Measurements from ENCODE around the gene DOCK1.

The DOCK1 gene

GRCh38 chr10:127278001-127278400 lies 372.8 kb downstream of the DOCK1 start:
- DNase-seq (ENCODE audit: low spot score): no peak
- TF ChIP-seq CTCF (IDR thresholded peaks at IDR 0.05; ENCODE audit: extremely low read depth, missing control alignments): no peak

- TF ChIP-seq CTCF (IDR thresholded peaks at IDR 0.05; ENCODE audit: extremely low read depth, missing control alignments): no peak
- no peak for DNase-seq (ENCODE audit: low spot score)
Measured at GRCh38 chr10:127279334-127279774, 374.1 kb downstream of the DOCK1 start.

- no peak for TF ChIP-seq CTCF (IDR thresholded peaks at IDR 0.05; ENCODE audit: extremely low read depth, missing control alignments)
- DNase-seq (ENCODE audit: low spot score): no peak
Measured at GRCh38 chr10:127280446-127280845, 375.2 kb downstream of the DOCK1 start.

- no peak for DNase-seq (ENCODE audit: low spot score)
- no peak for TF ChIP-seq CTCF (IDR thresholded peaks at IDR 0.05; ENCODE audit: extremely low read depth, missing control alignments)
Measured at GRCh38 chr10:127283017-127283416, 377.8 kb downstream of the DOCK1 start.

GRCh38 chr10:127283576-127283975 lies 378.3 kb downstream of the DOCK1 start:
- DNase-seq (ENCODE audit: low spot score): no peak
- TF ChIP-seq CTCF (IDR thresholded peaks at IDR 0.05; ENCODE audit: extremely low read depth, missing control alignments): no peak

GRCh38 chr10:127290850-127291249 lies 385.6 kb downstream of the DOCK1 start:
- no peak for TF ChIP-seq CTCF (IDR thresholded peaks at IDR 0.05; ENCODE audit: extremely low read depth, missing control alignments)
- no peak for DNase-seq (ENCODE audit: low spot score)

GRCh38 chr10:127291329-127291728 lies 386.1 kb downstream of the DOCK1 start:
- no peak for DNase-seq (ENCODE audit: low spot score)
- TF ChIP-seq CTCF (IDR thresholded peaks at IDR 0.05; ENCODE audit: extremely low read depth, missing control alignments): no peak
